ENCODE results near the gene METTL24.
"Not testable (repeated sequence)": the region's sequence is repeated elsewhere in the genome, so short reads cannot be mapped to it uniquely, and the experiment has no call there.

METTL24 gene

DNA sequence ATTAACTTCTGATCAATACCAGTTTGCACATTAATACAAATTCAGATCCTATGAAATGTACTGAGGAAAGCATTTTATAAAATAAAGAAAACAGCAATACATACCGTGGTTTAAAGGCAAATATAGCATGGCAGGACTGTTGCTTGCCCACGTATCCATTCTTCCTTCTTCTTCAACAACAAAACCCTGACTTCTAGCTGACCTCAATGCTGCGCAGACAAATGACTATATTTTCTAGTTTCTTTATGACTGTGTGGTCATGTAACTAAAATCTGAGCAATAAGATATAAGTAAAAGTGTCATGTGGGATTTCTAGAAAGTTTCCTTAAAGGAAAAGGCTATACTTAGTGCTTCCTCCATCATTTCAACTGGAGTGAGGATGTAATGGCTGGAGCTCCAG lies 92.9 kb downstream of the METTL24 start:
- no peak for DNase-seq (ENCODE audit: low spot score)

DNA sequence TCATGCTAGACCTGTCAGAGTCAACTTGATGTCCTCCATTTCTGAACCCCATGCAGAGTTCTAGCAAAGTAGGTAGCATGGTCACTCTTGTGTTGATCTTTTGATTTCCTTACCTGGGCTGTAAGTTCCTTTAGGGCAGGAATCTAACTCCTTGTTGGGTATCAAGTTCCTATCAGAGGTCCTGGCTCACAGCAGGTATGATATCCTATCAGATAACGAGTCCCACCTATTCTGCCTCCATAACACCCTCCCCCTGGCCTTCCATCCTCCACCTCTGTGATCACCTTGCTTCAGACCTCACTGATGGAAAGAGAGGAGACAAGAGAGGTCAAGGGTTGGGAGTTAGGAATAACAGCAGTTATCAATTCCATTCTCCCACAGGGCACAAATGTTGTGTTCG lies 101.8 kb downstream of the METTL24 start:
- DNase-seq (ENCODE audit: low spot score), result no peak

- DNase-seq (ENCODE audit: low spot score), result no peak
These were observed 102.9 kb downstream of the METTL24 start for GRCh38 chr6:110255211-110255750.

GRCh38 chr6:110250838-110251237 lies 107.3 kb downstream of the METTL24 start:
- DNase-seq (ENCODE audit: low spot score), result no peak

DNA sequence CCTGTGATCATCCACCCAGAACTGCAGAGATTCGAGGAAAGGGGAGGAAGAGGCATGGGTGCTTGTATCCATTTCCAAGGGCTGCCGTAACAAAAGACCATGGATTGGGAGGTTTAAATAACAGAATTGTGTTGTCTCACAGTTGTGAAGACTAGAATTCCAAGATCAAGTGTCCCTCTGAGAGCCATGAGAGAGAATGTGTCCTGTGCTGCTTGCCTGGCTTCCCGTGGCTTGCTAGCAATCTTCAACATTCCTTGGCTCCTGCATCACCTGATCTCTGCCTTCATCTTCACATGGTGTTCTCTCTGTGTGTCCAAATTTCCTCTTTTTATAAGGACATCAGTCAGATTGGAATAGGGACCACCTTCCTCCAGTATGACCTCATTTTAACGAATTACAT lies 108.1 kb downstream of the METTL24 start:
- no peak for DNase-seq (ENCODE audit: low spot score)

GRCh38 chr6:110246900-110247546 lies 111.1 kb downstream of the METTL24 start:
- DNase-seq (ENCODE audit: low spot score), result no peak

GRCh38 chr6:110246378-110246777 lies 111.8 kb downstream of the METTL24 start:
- DNase-seq (ENCODE audit: low spot score), result no peak

- DNase-seq (ENCODE audit: low spot score), result not testable (repeated sequence)
These were observed 113.5 kb downstream of the METTL24 start for GRCh38 chr6:110244621-110245020.

GRCh38 chr6:110239526-110240274 lies 118.4 kb downstream of the METTL24 start:
- no peak for DNase-seq (ENCODE audit: low spot score)

DNA sequence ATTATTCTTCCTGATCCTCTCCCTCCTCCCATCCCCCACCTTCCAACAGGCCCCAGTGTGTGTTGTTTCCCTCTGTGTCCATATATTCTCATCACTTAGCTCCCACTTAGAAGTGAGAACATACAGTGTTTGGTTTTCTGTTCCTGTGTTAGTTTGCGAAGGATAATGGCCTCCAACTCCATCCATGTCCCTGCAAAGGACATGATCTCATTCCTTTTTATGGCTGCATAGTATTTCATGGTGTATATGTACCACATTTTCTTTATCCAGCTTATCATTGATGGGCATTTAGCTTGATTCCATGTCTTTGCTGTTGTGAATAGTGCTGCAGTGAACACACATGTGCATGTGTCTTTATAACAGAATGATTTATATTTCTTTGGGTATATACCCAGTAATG lies 122.1 kb downstream of the METTL24 start:
- DNase-seq (ENCODE audit: low spot score), result not testable (repeated sequence)

DNA sequence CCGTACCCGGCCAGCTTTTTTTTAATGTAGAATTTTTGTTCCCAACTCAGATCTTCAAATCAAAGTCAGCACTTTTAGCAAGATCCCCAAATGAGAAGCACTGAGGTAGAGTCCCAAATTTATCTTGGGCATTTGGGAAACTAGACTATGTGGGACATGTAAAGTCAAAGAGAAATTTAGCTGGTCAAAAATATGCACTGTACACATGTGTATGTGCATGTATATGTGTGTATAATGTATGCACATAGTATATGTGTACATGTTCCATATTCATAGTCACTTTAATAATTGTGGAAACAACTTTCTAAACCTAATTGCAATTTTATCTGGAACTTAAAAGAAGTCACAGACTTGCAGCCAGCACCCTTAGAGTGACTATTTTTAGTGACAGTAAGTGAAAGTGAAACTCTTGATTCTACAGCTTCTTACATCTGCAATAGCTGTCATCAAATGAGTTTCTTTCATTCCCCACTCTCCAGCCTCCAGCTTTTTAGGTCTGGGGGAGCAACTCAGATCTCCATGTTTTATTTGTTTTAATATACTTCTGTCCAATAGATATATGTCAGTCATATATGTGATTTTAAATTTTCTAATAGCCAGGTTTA lies 124.3 kb downstream of the METTL24 start:
- DNase-seq (ENCODE audit: low spot score), result no peak

DNA sequence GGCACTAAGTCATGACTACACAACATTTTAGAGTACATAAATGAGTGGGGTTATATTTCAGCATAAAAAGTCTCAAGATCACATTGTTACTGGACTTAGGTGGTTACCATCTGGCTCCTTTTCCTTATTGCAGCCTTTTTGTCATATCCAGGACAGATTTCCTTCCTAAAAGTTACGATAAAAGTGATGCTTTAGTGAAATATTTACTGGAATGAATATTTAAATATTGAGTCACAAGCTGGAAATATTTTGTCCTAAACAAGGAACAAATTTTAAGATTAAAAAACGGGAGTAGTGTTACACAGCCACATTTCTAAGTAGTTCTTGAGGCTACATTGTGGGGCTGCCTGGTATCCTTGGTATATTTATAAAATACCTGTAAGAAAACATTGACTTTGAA lies 125.7 kb downstream of the METTL24 start:
- no peak for DNase-seq (ENCODE audit: low spot score)

DNA sequence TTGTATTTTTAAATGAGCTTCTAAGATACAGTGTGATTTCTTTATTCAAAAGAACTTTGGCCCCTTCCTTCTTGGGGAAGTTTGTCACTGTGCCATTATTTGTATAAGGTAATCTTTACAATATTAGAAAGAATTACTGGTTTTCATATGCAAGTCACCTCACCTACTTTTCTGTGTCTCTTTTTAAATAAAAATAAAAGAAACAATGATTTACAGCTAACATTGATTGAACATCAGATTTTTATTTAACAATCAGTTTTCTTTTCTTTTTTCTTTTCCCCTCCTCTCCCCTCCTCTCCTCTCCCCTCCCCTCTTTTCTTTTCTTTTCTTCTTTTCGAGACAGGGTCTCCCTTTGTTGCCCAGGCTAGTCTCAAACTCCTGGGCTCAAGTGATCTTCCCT lies 131.9 kb downstream of the METTL24 start:
- no peak for DNase-seq (ENCODE audit: low spot score)

DNA sequence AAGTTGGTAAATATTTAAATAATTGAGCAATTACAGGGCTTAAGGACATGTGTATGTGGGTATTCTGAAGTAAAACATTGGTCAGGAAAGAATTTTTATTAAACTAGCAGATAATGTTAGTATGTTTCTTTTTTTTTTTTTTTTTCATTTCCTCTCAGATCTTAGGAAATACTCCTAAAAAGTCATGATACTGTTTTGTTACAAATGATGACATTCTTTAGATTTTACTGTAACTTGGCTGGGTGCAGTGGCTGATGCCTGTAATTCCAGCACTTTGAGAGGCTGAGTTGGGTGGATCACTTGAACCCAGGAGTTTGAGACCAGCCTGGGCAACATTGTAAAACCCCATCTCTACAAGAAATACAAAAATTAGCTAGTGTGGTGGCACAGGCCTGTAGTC lies 136.4 kb downstream of the METTL24 start:
- DNase-seq (ENCODE audit: low spot score), result no peak

DNA sequence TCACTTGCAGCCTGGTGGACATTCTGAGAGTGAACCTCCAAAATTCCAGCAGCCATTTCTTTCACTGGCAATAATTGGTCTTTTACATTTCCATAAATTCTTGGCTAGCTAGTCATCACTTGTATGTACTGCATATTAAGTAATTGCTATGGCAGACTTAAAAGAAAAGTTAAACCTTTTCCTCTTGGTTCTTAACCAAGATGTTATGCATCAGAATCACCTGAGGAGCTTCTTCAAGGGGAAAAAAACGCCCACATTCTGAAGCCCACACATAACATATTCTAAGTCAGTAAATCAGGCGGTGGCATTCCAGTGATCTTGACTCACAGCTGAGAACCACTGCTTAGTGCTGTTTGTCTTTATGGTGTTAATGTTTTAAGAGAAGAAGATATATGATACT lies 140.9 kb downstream of the METTL24 start:
- no peak for DNase-seq (ENCODE audit: low spot score)

GRCh38 chr6:110216140-110216539 lies 142.0 kb downstream of the METTL24 start:
- no peak for DNase-seq (ENCODE audit: low spot score)

GRCh38 chr6:110214338-110214737 lies 143.8 kb downstream of the METTL24 start:
- no peak for DNase-seq (ENCODE audit: low spot score)

DNA sequence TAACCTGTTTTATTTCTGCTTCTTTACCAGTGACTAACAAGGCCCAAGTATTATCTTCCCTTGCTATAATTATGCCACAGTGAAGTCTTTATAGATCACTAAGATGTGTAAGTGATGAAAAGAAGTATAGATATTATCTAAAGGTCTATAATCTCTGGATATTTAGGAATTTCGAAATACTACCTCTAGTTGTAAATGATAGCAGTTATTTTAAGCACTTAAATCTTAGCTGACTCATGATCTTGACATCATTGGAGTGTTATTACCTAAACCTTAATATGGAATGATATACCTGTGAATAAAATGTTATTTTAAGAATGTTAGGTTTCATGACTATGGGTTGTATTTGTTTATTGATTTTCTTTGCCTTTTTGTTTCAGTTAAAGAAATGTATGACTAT lies 146.4 kb downstream of the METTL24 start:
- DNase-seq (ENCODE audit: low spot score), result no peak

- no peak for DNase-seq (ENCODE audit: low spot score)
These were observed 150.5 kb downstream of the METTL24 start for GRCh38 chr6:110207652-110208051.

DNA sequence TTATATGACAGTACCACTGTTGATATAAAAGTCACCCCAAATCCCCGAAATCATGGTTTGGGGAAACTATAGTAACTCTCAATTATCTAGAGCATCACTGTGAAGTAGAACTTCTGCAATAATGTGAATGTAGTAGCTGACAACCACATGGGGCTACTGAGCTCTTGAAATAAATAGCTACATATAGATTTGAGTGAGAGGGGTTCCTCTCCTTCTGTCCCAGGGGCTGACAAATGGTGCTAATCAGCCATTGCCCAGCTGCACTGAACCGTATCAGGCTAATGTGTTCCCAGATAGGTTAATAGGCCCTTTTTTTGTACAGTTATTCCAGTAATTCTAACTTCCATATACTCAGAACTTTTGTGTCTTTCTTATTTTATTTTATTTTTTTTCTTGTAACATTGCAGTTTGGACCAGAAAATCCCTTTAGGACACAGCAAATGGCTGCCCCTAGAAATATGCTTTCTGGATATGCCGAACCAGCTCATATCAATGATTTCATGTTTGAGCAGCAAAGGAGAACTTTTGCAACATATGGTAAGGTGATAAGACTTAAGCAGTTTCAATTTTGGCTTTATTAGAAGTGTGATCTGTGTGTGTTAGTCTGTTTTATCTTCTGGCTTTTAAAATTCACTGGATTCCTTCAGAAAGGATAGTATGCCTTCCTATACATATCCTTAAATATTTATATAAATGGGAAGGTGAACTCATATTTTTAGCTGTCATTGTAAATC lies 156.8 kb downstream of the METTL24 start:
- no peak for DNase-seq (ENCODE audit: low spot score)

DNA sequence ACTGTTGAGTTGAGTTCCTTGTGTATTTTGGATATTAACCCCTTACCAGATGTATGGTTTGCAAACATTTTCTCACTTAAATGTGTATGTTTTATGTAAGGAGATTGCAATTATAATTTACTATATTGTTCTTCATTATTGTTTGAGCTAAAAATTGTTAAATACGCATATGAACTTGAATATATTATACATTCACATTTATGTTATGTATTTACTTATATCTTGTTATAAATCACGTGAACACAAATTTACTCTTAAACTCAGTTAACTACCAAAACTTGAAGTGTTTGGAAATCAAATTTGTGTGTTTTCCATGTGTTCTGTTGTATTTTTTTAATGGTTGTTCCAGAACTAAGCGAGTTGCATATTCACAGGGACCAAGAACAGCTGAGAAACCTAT lies 159.6 kb downstream of the METTL24 start:
- DNase-seq (ENCODE audit: low spot score), result no peak

GRCh38 chr6:110196874-110197273 lies 161.3 kb downstream of the METTL24 start:
- DNase-seq (ENCODE audit: low spot score), result no peak
